ENCODE results near the gene DNER.

DNER gene

GRCh38 chr2:229740279-229740678 lies 25.9 kb upstream of the DNER start:
- no peak for DNase-seq (ENCODE audit: low read depth in 2 of 2)
- no peak overlapping the region for H3K4me3 ChIP-seq (replicated peaks in 1 of 2; ENCODE audit: low read depth in 2 of 2, low read length in 2 of 2)
- TF ChIP-seq CTCF (IDR thresholded peaks at IDR 0.05; ENCODE audit: low read depth, low read length): no peak

GRCh38 chr2:229738024-229738625 lies 23.8 kb upstream of the DNER start:
- DNase-seq (ENCODE audit: low read depth in 2 of 2): no peak
- H3K4me3 ChIP-seq (replicated peaks in 1 of 2; ENCODE audit: low read depth in 2 of 2, low read length in 2 of 2): no peak overlapping the region
- no peak for TF ChIP-seq CTCF (IDR thresholded peaks at IDR 0.05; ENCODE audit: low read depth, low read length)

- no peak for TF ChIP-seq CTCF (IDR thresholded peaks at IDR 0.05; ENCODE audit: low read depth, low read length)
- no peak for DNase-seq (ENCODE audit: low read depth in 2 of 2)
- no peak overlapping the region for H3K4me3 ChIP-seq (replicated peaks in 1 of 2; ENCODE audit: low read depth in 2 of 2, low read length in 2 of 2)
These were observed 20.1 kb upstream of the DNER start for GRCh38 chr2:229734410-229734809.

- no peak overlapping the region for H3K4me3 ChIP-seq (replicated peaks in 1 of 2; ENCODE audit: low read depth in 2 of 2, low read length in 2 of 2)
- DNase-seq (ENCODE audit: low read depth in 2 of 2): no peak
- no peak for TF ChIP-seq CTCF (IDR thresholded peaks at IDR 0.05; ENCODE audit: low read depth, low read length)
These were observed 19.4 kb upstream of the DNER start for GRCh38 chr2:229733611-229734245.

GRCh38 chr2:229732897-229733296 lies 18.5 kb upstream of the DNER start:
- TF ChIP-seq CTCF (IDR thresholded peaks at IDR 0.05; ENCODE audit: low read depth, low read length): no peak
- no peak overlapping the region for H3K4me3 ChIP-seq (replicated peaks in 1 of 2; ENCODE audit: low read depth in 2 of 2, low read length in 2 of 2)
- no peak for DNase-seq (ENCODE audit: low read depth in 2 of 2)

- no peak overlapping the region for H3K4me3 ChIP-seq (replicated peaks in 1 of 2; ENCODE audit: low read depth in 2 of 2, low read length in 2 of 2)
- peak; percentile 78 to 83 for DNase-seq (ENCODE audit: low read depth in 2 of 2)
- TF ChIP-seq CTCF (IDR thresholded peaks at IDR 0.05; ENCODE audit: low read depth, low read length): no peak
These were observed 17.6 kb upstream of the DNER start for GRCh38 chr2:229731916-229732315.

- no peak for TF ChIP-seq CTCF (IDR thresholded peaks at IDR 0.05; ENCODE audit: low read depth, low read length)
- DNase-seq (ENCODE audit: low read depth in 2 of 2): no peak
- no peak overlapping the region for H3K4me3 ChIP-seq (replicated peaks in 1 of 2; ENCODE audit: low read depth in 2 of 2, low read length in 2 of 2)
These were observed 17.0 kb upstream of the DNER start for GRCh38 chr2:229731363-229731762.

All from cardiac fibroblast (primary cell).